H1 (cell line): Measurements from ENCODE around the gene RBMS2. TPM values are rescaled to one million over a fixed set of nuclear protein-coding genes. Genes with fewer than 3 reads are reported as not detected.
A peak's percentile ranks its signal among the peaks of the same experiment; 100 is the strongest.

ENCODE experiments used
- CTCF ChIA-PET: fragments of 300-600 bp; sonication (Branson Sonifier 250); formaldehyde crosslinking; loops from one replicate; lab custom pipeline; 2021; ENCODE audit not compliant: partially characterized antibody; lab: Charles Lee
- POLR2A ChIA-PET: fragments of 300-600 bp; sonication (Branson Sonifier 250); formaldehyde crosslinking; loops from one replicate; lab custom pipeline; 2021; ENCODE audit warnings: inconsistent platforms; ENCODE audit not compliant: partially characterized antibody; lab: Charles Lee
- DNase-seq, 2 experiments: peaks; one replicate each; pipeline versions ENCODE4 v3.0.0 to v3.0.0-alpha.2; 2010 to 2022; ENCODE audit warnings: low spot score in 2 of 2, low read depth in 1 of 2, mixed read lengths in 1 of 2
- FAIRE-seq: peaks from 2 replicates; lab custom pipeline; 2011; peaks lifted over from hg19 to GRCh38; lab: Jason Lieb, UNC
- H2AFZ ChIP-seq: 2 replicates; pipeline ENCODE4 v1.8.1; 2012; ENCODE audit warnings: low read length, inconsistent platforms
- H2AK5ac ChIP-seq: 2 replicates; pipeline ENCODE4 v1.6.1; 2013; ENCODE audit warnings: low read depth, low read length
- H2BK120ac ChIP-seq: replicated peaks from 2 replicates; pipeline ENCODE3; 2013; ENCODE audit warnings: low read depth, low read length, inconsistent platforms
- H2BK12ac ChIP-seq: 2 replicates; pipeline ENCODE4 v1.6.1; 2013; ENCODE audit warnings: low read depth, low read length
- H2BK15ac ChIP-seq: 2 replicates; pipeline ENCODE4 v1.6.1; 2013; ENCODE audit warnings: low read length
- H2BK20ac ChIP-seq: 2 replicates; pipeline ENCODE4 v1.6.1; 2013; ENCODE audit warnings: low read length
- H2BK5ac ChIP-seq: 2 replicates; pipeline ENCODE4 v1.6.1; 2013; ENCODE audit warnings: low read depth, low read length
- H3K14ac ChIP-seq: 2 replicates; pipeline ENCODE4 v1.6.1; 2013; ENCODE audit warnings: inconsistent platforms; ENCODE audit not compliant: insufficient read length
- H3K18ac ChIP-seq: 2 replicates; pipeline ENCODE4 v1.6.1; 2013; ENCODE audit warnings: low read length; ENCODE audit errors: extremely low read depth
- H3K23ac ChIP-seq: 2 replicates; pipeline ENCODE4 v1.6.1; 2013; ENCODE audit warnings: inconsistent platforms; ENCODE audit not compliant: insufficient read length
- H3K23me2 ChIP-seq: 2 replicates; pipeline ENCODE4 v1.6.1; 2013; ENCODE audit warnings: low read depth, low read length
- H3K27ac ChIP-seq: 2 replicates; pipeline ENCODE4 v1.6.1; 2011; ENCODE audit warnings: low read depth, low read length, inconsistent platforms
- H3K27me3 ChIP-seq, 4 experiments: replicated peaks in 1 of 4; 1 replicate in 1 of 4; 2 replicates in 3 of 4; pipeline versions ENCODE4 v1.6.1 to v1.8.1; 2011 to 2013; ENCODE audit warnings: low read length in 3 of 4, mild to moderate bottlenecking in 3 of 4, inconsistent platforms in 2 of 4, mixed read lengths in 2 of 4, moderate library complexity in 1 of 4; ENCODE audit not compliant: control insufficient read depth in 3 of 4, insufficient read depth in 3 of 4; ENCODE audit errors: extremely low read depth in 1 of 4
- H3K36me3 ChIP-seq, 4 experiments: 2 replicates each; pipeline versions ENCODE4 v1.6.1 to v1.8.1; 2011 to 2013; ENCODE audit warnings: mild to moderate bottlenecking in 4 of 4, low read length in 3 of 4, moderate library complexity in 2 of 4, control low read depth in 1 of 4, inconsistent platforms in 1 of 4; ENCODE audit not compliant: insufficient read depth in 4 of 4, control insufficient read depth in 2 of 4
- H3K4ac ChIP-seq: replicated peaks from 2 replicates; pipeline ENCODE3; 2013; ENCODE audit warnings: low read length, low read depth, mixed read lengths, inconsistent platforms; ENCODE audit not compliant: insufficient read length
- H3K4me1 ChIP-seq, 4 experiments: replicated peaks in 1 of 4; 1 replicate in 1 of 4; 2 replicates in 3 of 4; pipeline versions ENCODE4 v1.6.1 to v1.8.1; 2011 to 2013; ENCODE audit warnings: low read length in 3 of 4, inconsistent platforms in 2 of 4, mixed read lengths in 1 of 4; ENCODE audit not compliant: insufficient read depth in 4 of 4, control insufficient read depth in 3 of 4
- H3K4me2 ChIP-seq, 2 experiments: 2 replicates each; pipeline versions ENCODE4 v1.6.1 to v1.8.1; 2011 to 2013; ENCODE audit warnings: low read depth in 2 of 2, low read length in 2 of 2, control low read depth in 1 of 2, inconsistent platforms in 1 of 2, mild to moderate bottlenecking in 1 of 2; ENCODE audit not compliant: insufficient read depth in 1 of 2
- H3K4me3 ChIP-seq, 4 experiments: fragments of 200-600, 300-600 bp in 1 of 4; sonication (generic), shearing (Covaris generic), sonication (Bioruptor Twin) in 1 of 4; 2 replicates each; pipeline versions ENCODE4 v1.5.1 to v1.8.1; 2011 to 2016; ENCODE audit warnings: low read length in 4 of 4, low read depth in 3 of 4, control low read depth in 2 of 4, inconsistent platforms in 2 of 4, mild to moderate bottlenecking in 2 of 4, mixed read lengths in 1 of 4, moderate library complexity in 1 of 4; ENCODE audit not compliant: insufficient read depth in 2 of 4; ENCODE audit errors: extremely low read depth in 1 of 4
- H3K56ac ChIP-seq: replicated peaks from 2 replicates; pipeline ENCODE3; 2013; ENCODE audit warnings: low read depth, mild to moderate bottlenecking, mixed read lengths, low read length, inconsistent platforms; ENCODE audit not compliant: insufficient read length
- H3K79me1 ChIP-seq: 2 replicates; pipeline ENCODE4 v1.6.1; 2013; ENCODE audit warnings: low read depth, low read length, control low read depth
- H3K79me2 ChIP-seq, 2 experiments: 2 replicates each; pipeline versions ENCODE4 v1.6.1 to v1.8.1; 2012 to 2013; ENCODE audit warnings: low read length in 2 of 2, mild to moderate bottlenecking in 2 of 2, inconsistent platforms in 1 of 2; ENCODE audit not compliant: insufficient read depth in 2 of 2, control insufficient read depth in 1 of 2
- H3K9ac ChIP-seq, 4 experiments: replicated peaks in 1 of 4; 1 replicate in 1 of 4; 2 replicates in 3 of 4; pipeline versions ENCODE4 v1.6.1 to v1.8.1; 2011 to 2013; ENCODE audit warnings: low read depth in 3 of 4, low read length in 3 of 4, control low read depth in 2 of 4, mild to moderate bottlenecking in 2 of 4, moderate library complexity in 2 of 4, inconsistent platforms in 1 of 4; ENCODE audit errors: extremely low read depth in 1 of 4
- H3K9me3 ChIP-seq, 2 experiments: 2 replicates each; pipeline versions ENCODE4 v1.6.1 to v1.8.1; 2012 to 2013; ENCODE audit warnings: mild to moderate bottlenecking in 2 of 2, moderate library complexity in 2 of 2, control low read depth in 1 of 2, inconsistent platforms in 1 of 2, low read depth in 1 of 2, low read length in 1 of 2, mixed read lengths in 1 of 2; ENCODE audit not compliant: insufficient read depth in 2 of 2
- H4K20me1 ChIP-seq, 2 experiments: replicated peaks in 1 of 2; 2 replicates each; pipeline versions ENCODE3 to v1.8.1; 2011 to 2013; ENCODE audit warnings: inconsistent platforms in 2 of 2, low read length in 2 of 2, mild to moderate bottlenecking in 1 of 2; ENCODE audit not compliant: insufficient read depth in 2 of 2, control insufficient read depth in 1 of 2
- H4K5ac ChIP-seq: 2 replicates; pipeline ENCODE4 v1.6.1; 2013; ENCODE audit warnings: low read length, low read depth, mixed read lengths, inconsistent platforms; ENCODE audit not compliant: insufficient read length
- H4K8ac ChIP-seq: 2 replicates; pipeline ENCODE4 v1.8.0; 2013; ENCODE audit warnings: mild to moderate bottlenecking, moderate library complexity, low read length, inconsistent platforms; ENCODE audit not compliant: insufficient read depth; ENCODE audit errors: extremely low read depth
- H4K91ac ChIP-seq: replicated peaks from 2 replicates; pipeline ENCODE3; 2013; ENCODE audit warnings: low read length, mixed read lengths, inconsistent platforms; ENCODE audit not compliant: insufficient read length
- BRCA1 ChIP-seq: IDR thresholded peaks from 2 replicates; pipeline ENCODE4 v1.6.1; 2012; ENCODE audit warnings: low read depth, low read length, improper control_type of control experiment
- CHD2 ChIP-seq: IDR thresholded peaks from 2 replicates; pipeline ENCODE4 v1.6.1; 2012; ENCODE audit warnings: low read length, improper control_type of control experiment
- CREB1 ChIP-seq: IDR thresholded peaks from 2 replicates; pipeline ENCODE4 v1.6.1; 2012; ENCODE audit warnings: inconsistent platforms
- CTBP2 ChIP-seq: IDR thresholded peaks from 2 replicates; pipeline ENCODE4 v1.7.0; 2011; ENCODE audit warnings: borderline replicate concordance, mild to moderate bottlenecking, moderate library complexity, mixed read lengths, low read length; ENCODE audit not compliant: insufficient read depth, insufficient read length
- GTF2F1 ChIP-seq: IDR thresholded peaks from 2 replicates; pipeline ENCODE4 v1.6.1; 2012; ENCODE audit warnings: low read depth, low read length, improper control_type of control experiment, borderline replicate concordance
- KDM5A ChIP-seq: fragments of 200-600 bp; IDR thresholded peaks from 2 replicates; pipeline ENCODE4 v1.7.1; 2012; ENCODE audit warnings: mild to moderate bottlenecking, low read length, inconsistent platforms, mixed read lengths
- PHF8 ChIP-seq: fragments of 200-600 bp; sonication (generic); conservative IDR thresholded peaks from 2 replicates; pipeline ENCODE4 v1.7.1; 2012; ENCODE audit warnings: low read depth, mild to moderate bottlenecking, inconsistent platforms, low read length, moderate library complexity
- RBBP5 ChIP-seq: IDR thresholded peaks from 2 replicates; pipeline ENCODE4 v1.7.1; 2012; ENCODE audit warnings: low read depth, mild to moderate bottlenecking, inconsistent platforms, low read length, moderate library complexity, borderline replicate concordance
- RNF2 ChIP-seq: fragments of 200-900, 300-1000 bp; sonication (generic); IDR thresholded peaks from 2 replicates; pipeline ENCODE4 v1.7.1; 2016; ENCODE audit warnings: borderline replicate concordance, low read depth, mild to moderate bottlenecking, antibody characterized with exemption, low read length; ENCODE audit not compliant: poor library complexity, severe bottlenecking; ENCODE audit errors: missing control alignments
- YY1 ChIP-seq: IDR thresholded peaks from 2 replicates; pipeline ENCODE4 v1.6.1; 2011; ENCODE audit warnings: low read depth, mild to moderate bottlenecking, low read length
- WGBS, 2 experiments: shearing (Covaris generic) in 1 of 2; methylation state at CpG; one replicate each; pipeline versions ENCODE4 v1.1.6 to v1.1.7; 2013 to 2015; ENCODE audit warnings: low lambda C conversion rate in 2 of 2, mixed read lengths in 2 of 2, inconsistent platforms in 1 of 2, low coverage in 1 of 2, missing lambda C conversion rate in 1 of 2; ENCODE audit not compliant: insufficient replicate concordance in 2 of 2, insufficient coverage in 1 of 2, insufficient read length in 1 of 2; ENCODE audit errors: extremely low coverage in 1 of 2, missing lambda C conversion rate in 1 of 2; 5-methylcytosine and 5-hydroxymethylcytosine counted together
- polyA plus RNA-seq, 7 experiments: library from polyadenylated mRNA; depleted of rRNA in 3 of 7; stranded (reverse) in 5 of 7; unstranded in 2 of 7; fragments of >200 nt in 5 of 7; fragments of 200-250 nt in 2 of 7; gene quantifications; 1 replicate in 5 of 7; 2 replicates in 1 of 7; 4 replicates in 1 of 7; pipeline versions ENCODE4 v1.2.1 to v1.2.3, GENCODE V29; 2011 to 2013; ENCODE audit warnings: missing spikeins in 2 of 7, mixed read lengths in 2 of 7
- total RNA-seq: library from RNA; stranded (reverse); fragmentation: NEBNext Ultra II Directional; extraction: Animal tissue kit (Norgen Biotek cat#: 25700); gene quantifications from 2 replicates; pipeline ENCODE4 v1.2.1, GENCODE V29; 2021

RBMS2 gene
- total and polyA plus RNA-seq, 2 of the 8 experiments (the other 6 are each of a cell fraction or from before 2014, with no cell fraction given): 9.6 to 31.3 TPM

DNA sequence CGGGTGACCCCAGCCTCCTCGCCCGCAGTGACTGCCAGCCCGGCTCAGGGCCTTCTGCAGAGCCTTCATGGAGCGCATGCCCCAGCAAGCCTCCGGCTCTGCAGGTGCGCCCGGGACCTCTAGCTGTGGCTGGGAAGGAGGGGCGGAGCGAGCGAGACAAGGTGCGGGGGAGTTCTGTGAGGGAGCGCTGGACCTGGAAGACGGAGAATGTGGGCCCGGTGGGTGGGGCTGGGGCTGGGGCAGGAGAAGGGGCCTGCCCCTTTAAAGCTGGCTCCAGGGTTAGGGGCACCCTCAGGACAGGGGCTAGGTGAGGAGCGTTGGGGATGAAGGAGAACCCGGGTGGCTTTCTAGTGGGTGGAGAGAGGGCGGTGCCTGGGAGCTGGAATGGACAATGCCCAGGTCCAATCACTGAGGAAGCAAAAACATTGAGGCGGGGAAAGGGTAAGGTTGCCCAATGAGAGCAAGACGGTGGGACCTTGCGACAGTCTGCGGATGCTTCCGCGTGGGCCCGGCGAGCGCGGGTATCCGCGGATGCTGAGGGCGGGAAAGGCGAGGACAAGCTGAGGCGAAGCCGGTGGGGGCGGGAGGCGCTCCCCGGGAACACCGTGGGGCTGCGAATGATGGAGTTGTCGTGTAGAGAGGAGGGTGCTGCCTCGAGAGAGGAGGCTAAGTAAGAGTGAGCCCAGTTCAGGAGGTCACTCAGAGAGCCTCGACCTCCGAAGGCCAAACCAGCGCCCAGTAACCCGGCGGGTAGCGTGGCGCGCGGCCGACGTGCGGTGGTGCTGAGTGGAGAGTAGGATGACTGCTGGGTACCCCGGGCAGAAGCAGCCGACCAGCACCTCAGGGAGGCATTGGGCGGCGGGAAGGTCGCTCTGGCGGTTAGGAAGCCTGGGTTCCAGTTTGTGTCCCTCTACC is 33.3 kb upstream of the RBMS2 start, which contains the start of gene GLS2:
Gene GLS2, minus strand, starts transcription at position 121 of the 915 bp plus-strand sequence. Its CDS starts 43 bp downstream, at position 78.
- CTCF ChIA-PET: interaction anchor here (0.7 to 1.3 kb wide), 3 partner anchors 25 to 218 kb away, joined by 3 to 5 read pairs (median 3); no protein-coding TSS in a partner anchor
- H3K27me3 ChIP-seq: peaks cover 7 to 35% (median 32%) of the 10 kb centered on the region in 4 experiments
- H3K79me1 ChIP-seq: no peaks in the 10 kb centered on the region
- H3K27ac ChIP-seq: no peak within 1 kb of the TSS
- H3K79me2 ChIP-seq: no peaks in the 10 kb centered on the region
- H2BK12ac ChIP-seq: peak within 1 kb of the TSS; percentile 56; the same call in 1 of the 2 replicates
- no peaks in the 10 kb centered on the region for H4K20me1 ChIP-seq
- H3K56ac ChIP-seq: peak within 1 kb of the TSS; percentile 24
- peak within 1 kb of the TSS; percentile 93 for H2AFZ ChIP-seq
- peaks cover 2 to 5% (median 3%) of the 10 kb centered on the region in 4 experiments; a peak in 6 of 7 replicates for H3K4me1 ChIP-seq
- no peak within 1 kb of the TSS for H3K14ac ChIP-seq
- DNase-seq: peak; percentile 39 to 89
- peak within 1 kb of the TSS; percentile 46; the same call in 1 of the 2 replicates for H2BK5ac ChIP-seq
- peak within 1 kb of the TSS; percentile 78; the same call in 1 of the 2 replicates for H2BK20ac ChIP-seq
- peak; percentile 80 for FAIRE-seq
- peak within 1 kb of the TSS; percentile 99 for H2BK15ac ChIP-seq
- peak within 1 kb of the TSS in 3 of 4 experiments; percentile 56 to 72 (median 62); a peak in 6 of 7 replicates for H3K9ac ChIP-seq
- H3K23me2 ChIP-seq: peaks cover 12% of the 10 kb centered on the region
- H4K8ac ChIP-seq: peak within 1 kb of the TSS; percentile 68
- peaks cover 0 to 5% of the 10 kb centered on the region in 2 experiments; a peak in 2 of 4 replicates for H3K9me3 ChIP-seq
- H2AK5ac ChIP-seq: no peak within 1 kb of the TSS
- H3K23ac ChIP-seq: no peak within 1 kb of the TSS
- H3K4me2 ChIP-seq: peak within 1 kb of the TSS; percentile 83 to 96
- POLR2A ChIA-PET: interaction anchor here (1.0 to 1.9 kb wide), 5 partner anchors 10 to 33 kb away, joined by 3 to 10 read pairs (median 5); partner anchors contain the start of gene RBMS2
- no peaks in the 10 kb centered on the region; a peak in 1 of 8 replicates for H3K36me3 ChIP-seq
- H3K4ac ChIP-seq: peak within 1 kb of the TSS; percentile 79
- peak within 1 kb of the TSS; percentile 84 for H4K91ac ChIP-seq
- WGBS, 2 experiments: 28% methylated on average over 54 of the region's 59 CpGs; no CpG with 5 or more reads in 1 of the 2 experiments
- no peak within 1 kb of the TSS for H4K5ac ChIP-seq
- H2BK120ac ChIP-seq: peak within 1 kb of the TSS; percentile 16
- H3K18ac ChIP-seq: peak within 1 kb of the TSS; percentile 65
- peak within 1 kb of the TSS; percentile 65 to 92 (median 74) for H3K4me3 ChIP-seq
- TF ChIP-seq GTF2F1: no peak
- TF ChIP-seq KDM5A: no peak
- TF ChIP-seq CHD2: peak; percentile 72
- no peak for TF ChIP-seq BRCA1
- no peak for TF ChIP-seq CTBP2
- TF ChIP-seq RBBP5: no peak
- TF ChIP-seq RNF2: peak; percentile 78
- no peak; the same call in 1 of the 2 replicates for TF ChIP-seq PHF8
- TF ChIP-seq YY1: no peak
- peak; percentile 37; the same call in 1 of the 2 replicates for TF ChIP-seq CREB1
